HCT116 (cell line): ENCODE measurements around the gene COG5. TPM values are rescaled to one million over a fixed set of nuclear protein-coding genes. Genes with fewer than 3 reads are reported as not detected.

Source experiments
- ATAC-seq: fragments of 200-7000 bp; cut with Tn5 transposase; 2 replicates; pipeline ENCODE4 v1.9.1; 2020; ENCODE audit warnings: mild to moderate bottlenecking, moderate library complexity
- BruUV-seq: library from RNA; stranded (reverse); fragments of 400-500 nt; replicated peaks from 2 replicates; lab custom pipeline; 2021; lab: Mats Ljungman, UMichigan
- CTCF ChIA-PET: fragments of 300-600 bp; sonication (Branson Sonifier 250); formaldehyde crosslinking; loops from one replicate; lab custom pipeline; 2021; ENCODE audit warnings: antibody characterized with exemption; lab: Charles Lee
- POLR2A ChIA-PET: fragments of 300-600, 350-600 bp; sonication (Branson Sonifier 250); formaldehyde crosslinking; loops from one replicate; lab custom pipeline; 2021; ENCODE audit warnings: antibody characterized with exemption; lab: Charles Lee
- RAD21 ChIA-PET, 2 experiments: fragments of 300-600 bp; sonication (Branson Sonifier 250); formaldehyde crosslinking; loops; one replicate each; lab custom pipeline; 2023; ENCODE audit warnings: low total read pairs in 2 of 2; ENCODE audit not compliant: uncharacterized antibody in 2 of 2, unreplicated experiment in 2 of 2, low non-redundant PET in 1 of 2; lab: Charles Lee
- DNase-seq: peaks from one replicate; pipeline ENCODE4 v3.0.0-alpha.2; 2010; ENCODE audit warnings: low read depth, low spot score
- H2AFZ ChIP-seq: fragments of 200-600 bp; shearing (Covaris generic), sonication (generic); 2 replicates; pipeline ENCODE4 v1.6.1; 2017; ENCODE audit warnings: low read depth, mixed run types, mixed read lengths, antibody characterized with exemption, low read length; ENCODE audit not compliant: poor library complexity, severe bottlenecking
- H3K27ac ChIP-seq: 2 replicates; pipeline ENCODE4 v1.5.1; 2012; ENCODE audit warnings: low read depth, low read length
- H3K27me3 ChIP-seq: fragments of 200-600 bp; sonication (generic); 2 replicates; pipeline ENCODE4 v1.6.1; 2016; ENCODE audit warnings: mixed run types, low read length, mixed read lengths; ENCODE audit not compliant: insufficient read depth
- H3K36me3 ChIP-seq, 2 experiments: fragments of 200-500 bp in 1 of 2; fragments of 200-600 bp in 1 of 2; sonication (Bioruptor generic) in 1 of 2; sonication (generic) in 1 of 2; 2 replicates each; pipeline versions ENCODE4 v1.5.1 to v1.6.1; 2014 to 2016; ENCODE audit warnings: low read length in 2 of 2, inconsistent platforms in 1 of 2, mixed read lengths in 1 of 2, mixed run types in 1 of 2; ENCODE audit not compliant: insufficient read depth in 2 of 2, control insufficient read depth in 1 of 2
- H3K4me1 ChIP-seq, 2 experiments: fragments of 200-600 bp in 1 of 2; sonication (generic) in 1 of 2; 2 replicates each; pipeline versions ENCODE4 v1.5.1 to v1.6.1; 2012 to 2017; ENCODE audit warnings: low read length in 2 of 2, inconsistent platforms in 1 of 2, mild to moderate bottlenecking in 1 of 2, mixed read lengths in 1 of 2, mixed run types in 1 of 2, moderate library complexity in 1 of 2; ENCODE audit not compliant: insufficient read depth in 2 of 2, control insufficient read depth in 1 of 2
- H3K4me2 ChIP-seq: fragments of 200-600 bp; sonication (generic); 2 replicates; pipeline ENCODE4 v1.6.1; 2017; ENCODE audit warnings: mixed run types, low read length, mixed read lengths
- H3K4me3 ChIP-seq, 2 experiments: fragments of 200-600 bp in 1 of 2; sonication (generic) in 1 of 2; replicated peaks in 1 of 2; 2 replicates each; pipeline ENCODE4 v1.5.1; 2011 to 2016; ENCODE audit warnings: low read length in 2 of 2, control low read depth in 1 of 2, low read depth in 1 of 2, mild to moderate bottlenecking in 1 of 2, mixed read lengths in 1 of 2, mixed run types in 1 of 2
- H3K79me2 ChIP-seq: fragments of 200-600 bp; sonication (generic); 2 replicates; pipeline ENCODE4 v1.6.1; 2017; ENCODE audit warnings: mild to moderate bottlenecking, mixed run types, low read length, moderate library complexity, mixed read lengths; ENCODE audit not compliant: insufficient read depth
- H3K9ac ChIP-seq: fragments of 200-600 bp; sonication (generic); 2 replicates; pipeline ENCODE4 v1.6.1; 2016; ENCODE audit warnings: low read length, mixed read lengths
- H3K9me2 ChIP-seq: fragments of 200-600 bp; sonication (generic), shearing (Covaris generic); 2 replicates; pipeline ENCODE4 v1.6.1; 2017; ENCODE audit warnings: mixed run types, mild to moderate bottlenecking, moderate library complexity; ENCODE audit not compliant: insufficient read depth
- H3K9me3 ChIP-seq, 2 experiments: fragments of 200-500 bp in 1 of 2; fragments of 200-600 bp in 1 of 2; sonication (Bioruptor generic) in 1 of 2; sonication (generic) in 1 of 2; 2 replicates each; pipeline ENCODE4 v1.6.1; 2014 to 2017; ENCODE audit warnings: low read length in 2 of 2, mixed read lengths in 2 of 2, inconsistent platforms in 1 of 2, low read depth in 1 of 2, mild to moderate bottlenecking in 1 of 2, mixed run types in 1 of 2, moderate library complexity in 1 of 2; ENCODE audit not compliant: control insufficient read depth in 1 of 2, insufficient read depth in 1 of 2
- H4K20me1 ChIP-seq: fragments of 200-600 bp; sonication (generic), shearing (Covaris generic); 2 replicates; pipeline ENCODE4 v1.6.1; 2017; ENCODE audit warnings: mixed run types, mild to moderate bottlenecking, moderate library complexity; ENCODE audit not compliant: insufficient read depth
- CBX3 ChIP-seq: IDR thresholded peaks from 2 replicates; pipeline ENCODE4 v1.6.1; 2012; ENCODE audit warnings: low read depth
- CEBPB ChIP-seq: IDR thresholded peaks from 2 replicates; pipeline ENCODE4 v1.6.1; 2012; ENCODE audit warnings: low read depth
- ELF1 ChIP-seq: IDR thresholded peaks from 2 replicates; pipeline ENCODE4 v1.6.1; 2012; ENCODE audit warnings: low read depth, borderline replicate concordance
- EZH2 ChIP-seq: fragments of 200-600 bp; sonication (generic); IDR thresholded peaks from 2 replicates; pipeline ENCODE4 v1.6.1; 2017; ENCODE audit warnings: antibody characterized with exemption, mixed run types
- FOSL1 ChIP-seq: IDR thresholded peaks from 2 replicates; pipeline ENCODE4 v1.6.1; 2012; ENCODE audit warnings: low read depth
- JUND ChIP-seq: IDR thresholded peaks from 2 replicates; pipeline ENCODE4 v1.6.1; 2012
- POLR2A ChIP-seq: IDR thresholded peaks from 2 replicates; pipeline ENCODE4 v1.7.0; 2011; ENCODE audit warnings: borderline replicate concordance; ENCODE audit not compliant: insufficient read depth, insufficient read length; ENCODE audit errors: extremely low read depth
- POLR2AphosphoS5 ChIP-seq: IDR thresholded peaks from 2 replicates; pipeline ENCODE4 v1.6.1; 2011; ENCODE audit warnings: mild to moderate bottlenecking, low read depth, low read length, moderate library complexity
- RAD21 ChIP-seq: IDR thresholded peaks from 2 replicates; pipeline ENCODE4 v1.6.1; 2012; ENCODE audit warnings: low read depth, mild to moderate bottlenecking
- SIN3A ChIP-seq: IDR thresholded peaks from 2 replicates; pipeline ENCODE4 v1.6.1; 2012; ENCODE audit warnings: low read depth
- SP1 ChIP-seq: IDR thresholded peaks from 2 replicates; pipeline ENCODE4 v1.6.1; 2012; ENCODE audit warnings: low read depth
- SRF ChIP-seq: IDR thresholded peaks from 2 replicates; pipeline ENCODE4 v1.6.1; 2012; ENCODE audit warnings: low read depth
- YY1 ChIP-seq: IDR thresholded peaks from 2 replicates; pipeline ENCODE4 v1.6.1; 2011; ENCODE audit warnings: low read length, low read depth, moderate library complexity, mild to moderate bottlenecking; ENCODE audit not compliant: insufficient replicate concordance; ENCODE audit errors: extremely low read depth
- ZFX ChIP-seq: fragments of 450-650 bp; IDR thresholded peaks from 2 replicates; pipeline ENCODE4 v1.6.1; 2017
- ZNF274 ChIP-seq: fragments of 200-500 bp; sonication (Bioruptor generic); IDR thresholded peaks from 2 replicates; pipeline ENCODE4 v1.6.1; 2014; ENCODE audit warnings: mild to moderate bottlenecking, low read depth, low read length, inconsistent platforms
- intact Hi-C: fragments of 100-400 bp; cut with micrococcal nuclease; formaldehyde crosslinking; loops from 2 replicates; pipeline ENCODE4 v1.10.0; 2022
- total RNA-seq: library from RNA; stranded (reverse); gene quantifications from one replicate; pipeline ENCODE4 v1.2.1, GENCODE V29; 2021; ENCODE audit not compliant: unreplicated experiment
- TF ChIP-seq, protein P1 (sequence below): IDR thresholded peaks from 2 replicates; pipeline ENCODE4 v1.6.1; 2012
- TF ChIP-seq, protein P2 (sequence below): IDR thresholded peaks from 2 replicates; pipeline ENCODE4 v1.6.1; 2012
- TF ChIP-seq, protein P3 (sequence below), 3 experiments: fragments of 200-600 bp in 1 of 3; sonication (generic) in 1 of 3; IDR thresholded peaks in 2 of 3; conservative IDR thresholded peaks in 1 of 3; 2 replicates each; pipeline ENCODE4 v1.5.1; 2012 to 2017; ENCODE audit warnings: low read depth in 2 of 3, low read length in 2 of 3, antibody characterized with exemption in 1 of 3, borderline replicate concordance in 1 of 3, control low read depth in 1 of 3, mild to moderate bottlenecking in 1 of 3, mixed read lengths in 1 of 3, mixed run types in 1 of 3, moderate library complexity in 1 of 3; ENCODE audit not compliant: insufficient read depth in 1 of 3

COG5 gene
- total RNA-seq, 1 experiment from 2014 or later: 30.7 TPM

DNA sequence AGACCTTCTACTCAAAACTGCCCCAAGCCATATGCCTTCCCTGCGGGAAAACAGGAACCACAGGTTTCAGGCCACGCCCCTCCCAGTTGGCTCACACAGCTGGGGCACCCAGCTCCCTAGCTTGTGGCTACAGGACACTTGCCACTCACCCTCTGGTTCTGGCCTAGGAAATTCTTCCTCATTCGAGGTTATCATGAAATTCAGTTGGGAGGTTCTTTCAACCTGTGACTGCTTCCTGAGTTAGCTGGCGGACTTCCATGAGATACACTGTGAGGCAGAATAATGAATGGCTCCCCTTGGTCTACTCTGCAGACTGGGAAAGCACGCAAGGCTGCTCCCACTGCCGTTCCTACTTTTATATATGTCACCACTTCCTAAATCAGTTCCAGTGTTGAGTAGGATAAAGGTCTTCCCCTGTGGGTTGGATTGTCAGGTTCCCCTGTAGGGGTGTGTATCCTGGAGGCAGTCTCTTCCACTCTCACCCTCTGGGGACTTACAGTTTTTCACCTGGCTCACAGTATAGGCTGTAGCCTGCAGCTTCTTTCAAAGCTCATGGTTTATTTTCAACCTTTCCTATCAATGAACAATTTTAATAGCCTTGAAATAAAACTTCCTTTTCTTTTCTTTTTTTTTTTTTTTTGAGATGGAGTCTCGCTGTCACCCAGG is 56.9 kb downstream of the COG5 start:
- Histone ChIP-seq H3K27ac (peak overlapping the region; percentile 12; the same call in 1 of the 2 replicates), H3K4me1 (peaks cover 16 to 18% of the 10 kb centered on the region in 2 experiments; a peak in 3 of 4 replicates), H3K79me2 (no peaks in the 10 kb centered on the region), H3K9me2 (no peaks in the 10 kb centered on the region), H3K4me3 (no peak overlapping the region), H3K36me3 (no peaks in the 10 kb centered on the region), H3K9ac (no peak overlapping the region), H4K20me1 (no peaks in the 10 kb centered on the region), H3K27me3 (no peaks in the 10 kb centered on the region), H3K9me3 (no peaks in the 10 kb centered on the region), H2AFZ (no peak overlapping the region), H3K4me2 (peak overlapping the region; percentile 43)
- no TSS peak for BruUV-seq
- ChIA-PET RAD21 (no interaction called here), POLR2A (no interaction called here), CTCF (interaction anchor here (0.7 kb wide), 1 partner anchor 173 kb away, joined by 3 read pairs; no protein-coding TSS in a partner anchor)
- ATAC-seq: peak; percentile 92
- intact Hi-C loops: no loop called here
- TF ChIP-seq SP1 (peak; percentile 72), POLR2AphosphoS5 (0 out of 2 replicates have a peak, but pooled peaks have one; percentile 23), ZFX (no peak), ELF1 (no peak), CEBPB (no peak), EZH2 (no peak), POLR2A (no peak), JUND (0 out of 2 replicates have a peak, but pooled peaks have one; percentile 21), ZNF274 (no peak), RAD21 (peak; percentile 6; the same call in 1 of the 2 replicates), SIN3A (no peak), YY1 (no peak), CBX3 (no peak), FOSL1 (no peak), SRF (no peak)
- TF ChIP-seq, protein P1, sequence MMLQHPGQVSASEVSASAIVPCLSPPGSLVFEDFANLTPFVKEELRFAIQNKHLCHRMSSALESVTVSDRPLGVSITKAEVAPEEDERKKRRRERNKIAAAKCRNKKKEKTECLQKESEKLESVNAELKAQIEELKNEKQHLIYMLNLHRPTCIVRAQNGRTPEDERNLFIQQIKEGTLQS: no peak
- TF ChIP-seq, protein P2, sequence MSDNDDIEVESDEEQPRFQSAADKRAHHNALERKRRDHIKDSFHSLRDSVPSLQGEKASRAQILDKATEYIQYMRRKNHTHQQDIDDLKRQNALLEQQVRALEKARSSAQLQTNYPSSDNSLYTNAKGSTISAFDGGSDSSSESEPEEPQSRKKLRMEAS: peak; percentile 37; the same call in 1 of the 2 replicates
- TF ChIP-seq, protein P3, sequence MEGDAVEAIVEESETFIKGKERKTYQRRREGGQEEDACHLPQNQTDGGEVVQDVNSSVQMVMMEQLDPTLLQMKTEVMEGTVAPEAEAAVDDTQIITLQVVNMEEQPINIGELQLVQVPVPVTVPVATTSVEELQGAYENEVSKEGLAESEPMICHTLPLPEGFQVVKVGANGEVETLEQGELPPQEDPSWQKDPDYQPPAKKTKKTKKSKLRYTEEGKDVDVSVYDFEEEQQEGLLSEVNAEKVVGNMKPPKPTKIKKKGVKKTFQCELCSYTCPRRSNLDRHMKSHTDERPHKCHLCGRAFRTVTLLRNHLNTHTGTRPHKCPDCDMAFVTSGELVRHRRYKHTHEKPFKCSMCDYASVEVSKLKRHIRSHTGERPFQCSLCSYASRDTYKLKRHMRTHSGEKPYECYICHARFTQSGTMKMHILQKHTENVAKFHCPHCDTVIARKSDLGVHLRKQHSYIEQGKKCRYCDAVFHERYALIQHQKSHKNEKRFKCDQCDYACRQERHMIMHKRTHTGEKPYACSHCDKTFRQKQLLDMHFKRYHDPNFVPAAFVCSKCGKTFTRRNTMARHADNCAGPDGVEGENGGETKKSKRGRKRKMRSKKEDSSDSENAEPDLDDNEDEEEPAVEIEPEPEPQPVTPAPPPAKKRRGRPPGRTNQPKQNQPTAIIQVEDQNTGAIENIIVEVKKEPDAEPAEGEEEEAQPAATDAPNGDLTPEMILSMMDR (IDR thresholded peaks at IDR 0.05 in 2 of 3, conservative IDR thresholded peaks at IDR 0.05 in 1 of 3; ENCODE audit: borderline replicate concordance in 1 of 3, insufficient read depth in 1 of 3, low read depth in 2 of 3, low read length in 2 of 3): no peak
- DNase-seq: peak; percentile 28
